ENCODE results near the gene FOXN1. TPM values are rescaled to one million over a fixed set of nuclear protein-coding genes. Genes with fewer than 3 reads are reported as not detected.

The FOXN1 gene
- total and polyA plus RNA-seq, 5 donors from 2014 or later = not detected

DNA sequence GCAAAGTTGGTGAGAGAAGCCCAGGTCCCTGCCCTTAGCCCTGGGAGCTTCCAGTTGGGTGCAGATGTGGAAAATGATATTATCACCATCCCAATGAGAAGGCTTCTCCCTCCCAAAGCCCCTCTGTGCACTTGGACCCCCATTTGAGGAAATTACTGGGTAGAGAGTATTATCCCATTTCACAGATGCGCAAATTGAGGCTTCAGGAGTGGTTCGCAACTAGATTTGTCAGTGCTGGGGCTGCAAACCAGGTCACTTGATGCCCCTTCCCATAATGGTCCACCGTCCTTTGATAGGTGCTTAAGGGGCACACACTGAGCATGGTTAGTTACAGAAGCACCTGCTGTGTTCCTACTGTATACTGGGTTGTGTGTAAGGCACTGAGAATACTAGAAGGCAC, 14.3 kb upstream of the FOXN1 start:
- Histone ChIP-seq H3K36me3 (ENCODE audit: control insufficient read depth, insufficient read depth, low read length) (no peaks in the 10 kb centered on the region), H3K4me1 (ENCODE audit: control insufficient read depth, insufficient read depth, low read length, poor library complexity, severe bottlenecking) (no peaks in the 10 kb centered on the region), H3K9me3 (ENCODE audit: control insufficient read depth in 2 of 2, low read length in 2 of 2) (no peaks in the 10 kb centered on the region), H3K27ac (ENCODE audit: insufficient read depth, low read length, poor library complexity, severe bottlenecking) (no peak overlapping the region), H3K27me3 (ENCODE audit: control insufficient read depth, insufficient read depth, low read length) (no peaks in the 10 kb centered on the region), H3K4me3 (ENCODE audit: low read depth, low read length) (no peak overlapping the region)
- no peak overlapping the region for H3K27ac Mint-ChIP-seq
- H3K36me3 Mint-ChIP-seq = no peaks in the 10 kb centered on the region
- H3K4me1 Mint-ChIP-seq = no peaks in the 10 kb centered on the region
- DNase-seq (no peak), ATAC-seq (ENCODE audit: low read depth in 2 of 2) (no peak)
- peaks cover 9% of the 10 kb centered on the region for H3K27me3 Mint-ChIP-seq
- no peak overlapping the region for H3K4me3 Mint-ChIP-seq
- no peaks in the 10 kb centered on the region for H3K9me3 Mint-ChIP-seq

DNA sequence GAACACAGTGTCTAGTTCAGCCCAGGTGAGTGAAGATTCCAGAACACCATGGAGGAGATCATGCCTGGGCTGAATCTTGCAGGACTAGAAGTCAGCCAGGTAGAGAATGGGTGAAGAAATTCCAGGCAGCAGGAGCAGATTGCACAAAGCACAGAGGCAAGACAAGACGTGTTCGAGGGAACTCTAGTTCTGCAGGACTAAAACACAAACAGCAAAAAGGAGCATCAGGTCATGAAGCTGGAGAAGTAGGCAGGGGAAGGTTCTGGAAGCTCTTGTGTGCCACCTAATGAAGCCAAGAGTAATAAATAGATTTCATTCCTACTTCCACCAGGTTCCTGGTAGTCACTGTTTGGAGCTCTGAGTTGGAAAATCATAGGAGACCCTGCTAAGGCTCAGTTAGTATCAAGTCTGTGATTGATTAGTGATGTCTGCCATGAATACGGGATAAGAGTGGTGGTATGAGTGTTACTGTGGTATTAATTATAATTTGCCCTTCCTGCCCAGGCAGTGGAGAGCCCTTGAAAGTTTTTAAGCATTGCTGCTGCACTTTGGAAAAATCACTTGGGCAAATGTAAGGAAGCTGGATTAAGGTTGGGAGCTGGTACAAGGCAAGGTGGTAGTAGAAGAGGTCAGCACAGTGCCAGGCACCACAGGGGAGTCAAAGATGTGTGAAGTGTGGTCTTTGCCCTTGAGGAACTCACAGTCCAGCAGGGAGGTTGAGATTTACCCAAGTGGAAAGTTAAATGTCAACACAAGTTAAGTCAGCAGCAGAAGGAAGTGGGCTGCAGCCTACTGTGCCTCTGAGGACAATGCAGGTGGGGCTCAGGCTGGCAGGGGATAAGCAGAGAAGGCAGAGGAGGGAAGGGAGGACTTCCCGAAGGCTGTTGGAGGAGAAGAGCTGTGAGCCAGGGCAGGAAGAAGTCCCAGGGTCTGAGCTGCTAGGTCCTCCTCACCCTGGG, 13.5 kb upstream of the FOXN1 start:
- Histone ChIP-seq H3K27ac (ENCODE audit: insufficient read depth, low read length, poor library complexity, severe bottlenecking) (no peak overlapping the region), H3K36me3 (ENCODE audit: control insufficient read depth, insufficient read depth, low read length) (no peaks in the 10 kb centered on the region), H3K9me3 (ENCODE audit: control insufficient read depth in 2 of 2, low read length in 2 of 2) (no peaks in the 10 kb centered on the region), H3K4me3 (ENCODE audit: low read depth, low read length) (no peak overlapping the region), H3K27me3 (ENCODE audit: control insufficient read depth, insufficient read depth, low read length) (no peaks in the 10 kb centered on the region), H3K4me1 (ENCODE audit: control insufficient read depth, insufficient read depth, low read length, poor library complexity, severe bottlenecking) (no peaks in the 10 kb centered on the region)
- H3K9me3 Mint-ChIP-seq = no peaks in the 10 kb centered on the region
- no peak overlapping the region for H3K27ac Mint-ChIP-seq
- ATAC-seq (ENCODE audit: low read depth in 2 of 2) (no peak), DNase-seq (no peak)
- no peak overlapping the region for H3K4me3 Mint-ChIP-seq
- H3K27me3 Mint-ChIP-seq = peaks cover 9% of the 10 kb centered on the region
- H3K36me3 Mint-ChIP-seq = no peaks in the 10 kb centered on the region
- no peaks in the 10 kb centered on the region for H3K4me1 Mint-ChIP-seq

DNA sequence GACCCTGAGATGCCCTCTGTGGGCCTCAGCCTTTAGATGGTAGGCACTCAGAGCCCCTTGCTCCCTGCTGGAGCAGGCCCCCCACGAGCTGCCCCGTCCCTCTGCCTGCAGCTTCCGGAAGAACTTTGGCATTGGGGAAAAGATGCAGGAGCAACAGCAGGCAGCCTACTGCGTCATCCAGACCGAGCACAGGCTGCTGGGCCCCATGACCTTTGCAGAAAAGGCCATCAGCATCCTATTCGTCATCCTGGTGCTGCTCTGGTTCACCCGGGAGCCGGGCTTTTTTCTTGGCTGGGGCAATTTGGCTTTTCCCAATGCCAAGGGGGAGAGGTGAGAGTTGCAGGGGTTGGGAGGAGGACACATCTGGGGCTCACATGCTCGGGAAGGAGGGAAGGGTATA, 12.7 kb upstream of the FOXN1 start:
- no peaks in the 10 kb centered on the region for H3K27me3 ChIP-seq (ENCODE audit: control insufficient read depth, insufficient read depth, low read length)
- H3K27ac ChIP-seq (ENCODE audit: insufficient read depth, low read length, poor library complexity, severe bottlenecking) = no peak overlapping the region
- Mint-ChIP-seq H3K4me3 (no peak overlapping the region), H3K36me3 (no peaks in the 10 kb centered on the region), H3K4me1 (no peaks in the 10 kb centered on the region), H3K27ac (no peak overlapping the region), H3K9me3 (no peaks in the 10 kb centered on the region), H3K27me3 (peaks cover 9% of the 10 kb centered on the region)
- DNase-seq = no peak
- H3K9me3 ChIP-seq (ENCODE audit: control insufficient read depth in 2 of 2, low read length in 2 of 2) = no peaks in the 10 kb centered on the region
- no peak for ATAC-seq (ENCODE audit: low read depth in 2 of 2)
- H3K4me1 ChIP-seq (ENCODE audit: control insufficient read depth, insufficient read depth, low read length, poor library complexity, severe bottlenecking) = no peaks in the 10 kb centered on the region
- no peaks in the 10 kb centered on the region for H3K36me3 ChIP-seq (ENCODE audit: control insufficient read depth, insufficient read depth, low read length)
- no peak overlapping the region for H3K4me3 ChIP-seq (ENCODE audit: low read depth, low read length)

DNA sequence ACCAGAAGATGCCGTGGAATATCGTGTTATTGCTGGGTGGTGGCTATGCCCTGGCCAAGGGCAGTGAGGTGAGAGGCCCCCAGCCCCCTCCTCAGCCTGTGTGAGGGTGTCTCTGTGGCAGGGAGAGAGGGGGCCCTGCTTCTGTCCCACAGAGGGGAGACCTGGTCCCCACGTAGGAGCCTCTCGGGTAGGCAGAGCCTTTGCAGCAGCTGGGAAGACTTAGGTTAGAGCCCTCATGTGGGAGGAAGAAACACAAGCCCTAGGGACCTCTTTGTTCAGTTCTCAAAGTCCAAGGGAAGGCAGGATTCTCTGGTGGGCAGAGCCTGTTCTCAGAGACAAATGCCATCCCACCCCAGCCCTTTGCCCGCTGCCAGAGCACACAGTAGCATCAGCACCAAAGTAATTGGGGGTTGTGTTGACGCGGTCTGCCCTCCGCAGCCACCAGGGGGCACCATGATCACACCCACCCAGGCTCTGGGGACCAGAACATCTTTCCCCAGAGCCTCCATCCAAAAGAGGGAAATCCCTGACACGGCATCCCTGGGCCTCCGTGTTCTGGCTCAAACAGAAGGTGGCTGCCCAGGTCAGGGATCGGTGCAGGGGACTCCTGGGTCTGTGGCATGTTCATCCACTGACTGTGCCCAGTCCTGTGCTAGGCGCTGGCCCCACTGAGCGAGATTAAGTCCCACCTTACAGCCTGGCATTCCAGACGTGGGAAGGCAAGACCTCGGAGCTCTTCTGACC, 11.5 kb upstream of the FOXN1 start:
- Mint-ChIP-seq H3K27ac (no peak overlapping the region), H3K9me3 (no peaks in the 10 kb centered on the region), H3K4me3 (no peak overlapping the region), H3K36me3 (no peaks in the 10 kb centered on the region), H3K4me1 (no peaks in the 10 kb centered on the region), H3K27me3 (peaks cover 9% of the 10 kb centered on the region)
- Histone ChIP-seq H3K4me1 (ENCODE audit: control insufficient read depth, insufficient read depth, low read length, poor library complexity, severe bottlenecking) (no peaks in the 10 kb centered on the region), H3K36me3 (ENCODE audit: control insufficient read depth, insufficient read depth, low read length) (no peaks in the 10 kb centered on the region), H3K27ac (ENCODE audit: insufficient read depth, low read length, poor library complexity, severe bottlenecking) (no peak overlapping the region), H3K27me3 (ENCODE audit: control insufficient read depth, insufficient read depth, low read length) (no peaks in the 10 kb centered on the region), H3K9me3 (ENCODE audit: control insufficient read depth in 2 of 2, low read length in 2 of 2) (no peaks in the 10 kb centered on the region), H3K4me3 (ENCODE audit: low read depth, low read length) (no peak overlapping the region)
- peak; percentile 60 to 81 for ATAC-seq (ENCODE audit: low read depth in 2 of 2)
- DNase-seq = peak; percentile 60 to 73 (median 65)

DNA sequence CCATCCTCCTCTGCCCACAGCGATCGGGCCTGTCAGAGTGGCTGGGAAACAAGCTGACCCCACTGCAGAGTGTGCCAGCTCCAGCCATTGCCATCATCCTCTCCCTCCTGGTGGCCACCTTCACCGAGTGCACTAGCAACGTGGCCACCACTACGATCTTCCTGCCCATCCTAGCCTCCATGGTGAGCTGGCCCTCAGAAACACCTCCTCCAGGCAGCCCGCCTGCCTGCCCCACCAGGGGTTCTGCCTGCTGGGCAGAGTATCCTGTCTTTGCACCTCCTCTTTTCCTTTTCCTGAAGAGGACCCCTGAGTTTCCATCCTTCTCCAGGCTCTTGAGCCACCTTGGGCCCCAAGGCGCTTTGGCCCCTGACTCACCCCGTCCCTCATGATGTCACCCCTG, 10.5 kb upstream of the FOXN1 start:
- DNase-seq (no peak), ATAC-seq (ENCODE audit: low read depth in 2 of 2) (no peak)
- no peak overlapping the region for H3K4me3 Mint-ChIP-seq

DNA sequence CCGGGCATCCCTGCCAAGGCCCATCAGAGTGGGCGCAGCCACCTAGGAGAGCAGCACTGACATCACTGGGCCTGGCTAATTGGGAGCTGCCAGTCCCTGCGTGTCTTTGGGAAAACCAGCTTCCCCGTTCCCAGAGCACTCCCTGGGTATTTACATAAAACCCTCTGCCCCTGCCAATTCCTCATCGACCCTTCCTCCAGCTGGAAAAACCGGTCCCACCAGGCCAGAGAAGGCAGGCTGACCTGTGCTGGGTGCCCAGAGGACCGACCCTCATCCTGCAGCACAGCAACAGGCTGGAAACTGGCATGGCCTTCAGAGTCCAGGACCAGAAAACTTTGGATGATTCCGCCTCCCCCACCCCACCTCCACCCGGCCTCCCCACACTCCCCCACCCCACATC, 8.2 kb upstream of the FOXN1 start:
- Mint-ChIP-seq H3K27ac (no peak overlapping the region), H3K27me3 (peaks cover 6% of the 10 kb centered on the region), H3K36me3 (no peaks in the 10 kb centered on the region), H3K4me3 (no peak overlapping the region), H3K9me3 (no peaks in the 10 kb centered on the region), H3K4me1 (no peaks in the 10 kb centered on the region)
- Histone ChIP-seq H3K4me1 (ENCODE audit: control insufficient read depth, insufficient read depth, low read length, poor library complexity, severe bottlenecking) (no peaks in the 10 kb centered on the region), H3K27me3 (ENCODE audit: control insufficient read depth, insufficient read depth, low read length) (no peaks in the 10 kb centered on the region), H3K4me3 (ENCODE audit: low read depth, low read length) (no peak overlapping the region), H3K9me3 (ENCODE audit: control insufficient read depth in 2 of 2, low read length in 2 of 2) (no peaks in the 10 kb centered on the region), H3K27ac (ENCODE audit: insufficient read depth, low read length, poor library complexity, severe bottlenecking) (no peak overlapping the region), H3K36me3 (ENCODE audit: control insufficient read depth, insufficient read depth, low read length) (no peaks in the 10 kb centered on the region)
- ATAC-seq (ENCODE audit: low read depth in 2 of 2) = no peak
- DNase-seq = no peak

More for the DNA sequence above, 10.5 kb upstream of the FOXN1 start:
- Histone ChIP-seq H3K4me1 (ENCODE audit: control insufficient read depth, insufficient read depth, low read length, poor library complexity, severe bottlenecking) (no peaks in the 10 kb centered on the region), H3K27ac (ENCODE audit: insufficient read depth, low read length, poor library complexity, severe bottlenecking) (no peak overlapping the region), H3K27me3 (ENCODE audit: control insufficient read depth, insufficient read depth, low read length) (no peaks in the 10 kb centered on the region), H3K36me3 (ENCODE audit: control insufficient read depth, insufficient read depth, low read length) (no peaks in the 10 kb centered on the region), H3K9me3 (ENCODE audit: control insufficient read depth in 2 of 2, low read length in 2 of 2) (no peaks in the 10 kb centered on the region), H3K4me3 (ENCODE audit: low read depth, low read length) (no peak overlapping the region)
- no peak overlapping the region for H3K27ac Mint-ChIP-seq
- H3K36me3 Mint-ChIP-seq = no peaks in the 10 kb centered on the region
- no peaks in the 10 kb centered on the region for H3K4me1 Mint-ChIP-seq
- H3K27me3 Mint-ChIP-seq = peaks cover 14% of the 10 kb centered on the region
- no peaks in the 10 kb centered on the region for H3K9me3 Mint-ChIP-seq

DNA sequence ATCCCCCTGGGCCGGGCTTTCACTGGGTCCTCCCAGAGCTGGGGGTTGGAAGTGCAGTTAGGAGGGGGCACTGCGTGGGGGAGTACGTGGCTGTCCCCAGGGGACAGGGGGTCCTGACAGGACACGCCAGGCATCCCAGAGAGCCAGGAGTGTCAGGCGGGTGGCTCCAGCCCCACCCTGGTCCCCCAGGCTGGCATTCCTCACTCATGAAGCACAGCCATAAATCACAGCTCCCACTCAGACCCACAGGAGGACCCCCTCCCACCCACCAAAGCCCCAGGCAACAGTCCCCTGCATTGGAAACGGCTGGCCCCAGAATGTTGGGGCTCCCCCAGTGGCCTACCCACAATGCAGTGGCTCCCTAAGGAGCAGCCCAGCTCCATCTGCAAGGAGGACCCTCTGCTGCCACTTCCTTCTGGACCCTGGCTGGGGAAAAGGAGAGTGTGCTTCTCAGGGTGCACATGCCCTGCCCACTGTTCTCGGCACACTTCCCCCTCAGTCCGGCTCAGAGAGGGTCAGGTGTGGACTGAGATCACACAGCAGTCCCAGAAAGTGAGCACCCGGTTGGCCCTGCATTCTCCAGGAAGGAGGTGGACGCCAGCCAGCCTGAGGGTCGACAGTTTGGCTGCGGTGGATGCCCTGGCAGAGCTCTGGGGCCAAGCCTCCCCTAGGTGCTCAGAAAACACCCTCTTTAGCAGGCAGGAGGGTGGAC, 7.3 kb upstream of the FOXN1 start:
- H3K27ac ChIP-seq (ENCODE audit: insufficient read depth, low read length, poor library complexity, severe bottlenecking) = no peak overlapping the region
- no peak overlapping the region for H3K27ac Mint-ChIP-seq
- no peaks in the 10 kb centered on the region for H3K4me1 ChIP-seq (ENCODE audit: control insufficient read depth, insufficient read depth, low read length, poor library complexity, severe bottlenecking)
- no peaks in the 10 kb centered on the region for H3K4me1 Mint-ChIP-seq
- H3K36me3 ChIP-seq (ENCODE audit: control insufficient read depth, insufficient read depth, low read length) = no peaks in the 10 kb centered on the region
- ATAC-seq (ENCODE audit: low read depth in 2 of 2) (no peak), DNase-seq (no peak)
- H3K9me3 ChIP-seq (ENCODE audit: control insufficient read depth in 2 of 2, low read length in 2 of 2) = no peaks in the 10 kb centered on the region
- no peak overlapping the region for H3K4me3 Mint-ChIP-seq
- H3K27me3 ChIP-seq (ENCODE audit: control insufficient read depth, insufficient read depth, low read length) = no peaks in the 10 kb centered on the region
- H3K9me3 Mint-ChIP-seq = no peaks in the 10 kb centered on the region
- no peaks in the 10 kb centered on the region for H3K36me3 Mint-ChIP-seq
- H3K27me3 Mint-ChIP-seq = peaks cover 6% of the 10 kb centered on the region
- H3K4me3 ChIP-seq (ENCODE audit: low read depth, low read length) = no peak overlapping the region

Data from CD4-positive, CD25-positive, alpha-beta regulatory T cell (primary cell).